HuH-7 (cell line): ENCODE results near the gene LYRM4.

Source experiments
- DNase-seq: peaks from one replicate; pipeline ENCODE4 v3.0.0; 2011; ENCODE audit warnings: low spot score

LYRM4 gene

GRCh38 chr6:5205877-5206850 is 54.6 kb downstream of the LYRM4 start:
- peak; percentile 53 for DNase-seq

DNA sequence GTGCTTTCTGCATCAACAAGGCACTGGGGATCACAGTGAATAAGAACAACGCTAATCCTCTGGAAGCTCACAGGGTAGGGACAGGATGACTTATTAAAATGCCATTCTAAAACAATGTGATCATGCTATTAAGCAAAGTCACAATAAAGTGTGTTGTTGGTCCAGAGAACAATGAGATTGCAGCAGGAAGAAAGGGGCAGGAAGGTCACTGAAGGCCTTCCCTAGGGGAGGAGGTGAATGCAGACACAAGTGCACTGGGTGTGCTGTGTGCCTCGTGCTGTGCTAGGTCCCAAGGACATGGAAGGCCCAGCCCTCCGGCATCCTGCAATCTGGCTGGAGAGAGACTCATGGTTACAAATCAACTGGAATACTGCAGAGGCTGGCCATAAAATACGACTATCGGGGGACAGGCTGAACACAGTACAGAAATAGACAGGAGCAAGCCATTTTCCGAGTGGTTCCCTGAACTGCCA is 55.7 kb downstream of the LYRM4 start:
- no peak for DNase-seq

DNA sequence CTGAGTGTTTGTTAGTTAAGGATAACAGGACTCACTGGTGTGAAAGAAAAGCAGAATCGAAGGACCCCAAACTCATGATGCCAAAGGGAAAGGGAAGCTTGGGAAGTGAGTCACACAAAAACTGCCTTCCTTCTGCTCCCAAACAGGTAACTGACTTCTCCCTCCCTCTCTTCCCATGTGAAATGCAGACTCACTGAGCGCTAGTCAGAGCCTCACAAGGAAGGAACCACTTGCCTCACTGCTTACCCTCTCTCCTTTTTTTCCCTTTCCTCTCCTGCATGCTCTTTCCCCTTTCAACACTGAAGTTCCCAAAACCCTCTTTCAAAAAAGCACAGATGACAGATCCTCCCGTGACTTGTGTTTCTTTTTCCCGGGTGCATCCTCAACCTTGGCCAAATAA is 56.4 kb downstream of the LYRM4 start:
- DNase-seq, result no peak

GRCh38 chr6:5203546-5203945 is 57.2 kb downstream of the LYRM4 start:
- DNase-seq, result no peak

- no peak for DNase-seq
Observed at GRCh38 chr6:5202941-5203340, 57.8 kb downstream of the LYRM4 start.

- DNase-seq, result no peak
Observed at GRCh38 chr6:5202206-5202605, 58.5 kb downstream of the LYRM4 start.

DNA sequence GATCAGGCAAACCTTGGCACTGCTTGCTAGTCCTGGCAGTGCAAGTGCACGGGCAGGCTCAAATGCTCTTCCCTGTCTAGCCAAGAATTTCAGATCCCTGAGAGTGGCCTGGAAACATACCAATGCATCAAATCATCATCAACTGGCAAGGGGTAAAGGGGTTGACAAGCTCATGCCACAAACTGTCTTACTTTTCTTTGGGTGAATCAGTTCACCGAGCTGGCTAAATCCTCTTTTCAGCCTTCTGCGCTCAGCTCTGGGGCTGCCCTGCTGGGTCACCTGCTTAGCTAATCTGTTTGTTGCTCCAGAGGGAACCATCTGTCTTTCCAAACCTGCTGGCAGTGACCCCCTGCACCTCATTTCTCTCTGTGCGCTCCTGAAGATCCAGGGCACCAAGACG is 59.5 kb downstream of the LYRM4 start:
- DNase-seq, result no peak

DNA sequence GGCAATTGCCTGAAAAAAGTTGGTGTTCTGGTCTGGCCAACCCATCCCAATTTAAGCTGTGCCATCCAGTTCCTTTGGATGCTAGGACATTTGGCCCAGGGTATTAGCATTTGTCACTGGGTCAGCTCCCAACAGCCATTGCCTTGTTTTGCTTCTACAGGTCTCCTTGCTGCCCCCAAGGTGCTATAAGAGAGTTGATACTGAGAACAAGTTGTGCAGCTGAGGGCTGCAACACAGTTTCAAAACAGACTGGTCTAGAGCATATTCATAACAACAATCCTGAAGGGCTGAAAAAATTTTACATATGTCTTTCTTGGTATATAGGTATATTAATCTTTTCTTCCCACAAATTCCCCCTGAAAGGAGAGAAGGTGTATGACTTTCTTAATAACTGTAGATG is 61.0 kb downstream of the LYRM4 start:
- no peak for DNase-seq

DNA sequence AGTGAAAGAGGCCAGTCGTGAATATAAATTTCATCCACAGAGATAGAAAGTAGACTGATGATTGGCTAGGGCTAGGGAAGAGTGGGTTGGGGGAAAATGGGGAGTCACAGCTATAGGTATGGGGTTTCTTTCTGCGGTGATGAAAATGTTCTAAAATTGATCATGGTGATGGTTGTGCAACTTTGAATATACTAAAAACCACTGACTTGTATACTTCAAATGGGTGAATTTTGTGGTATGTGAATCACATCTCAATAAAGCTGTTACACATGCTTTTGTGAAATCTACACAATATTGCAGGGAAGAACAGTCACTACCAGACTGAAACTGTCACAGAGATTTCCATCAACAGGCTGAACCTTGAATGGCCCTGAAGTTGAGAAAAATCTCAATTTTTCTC is 61.5 kb downstream of the LYRM4 start:
- no peak for DNase-seq

DNA sequence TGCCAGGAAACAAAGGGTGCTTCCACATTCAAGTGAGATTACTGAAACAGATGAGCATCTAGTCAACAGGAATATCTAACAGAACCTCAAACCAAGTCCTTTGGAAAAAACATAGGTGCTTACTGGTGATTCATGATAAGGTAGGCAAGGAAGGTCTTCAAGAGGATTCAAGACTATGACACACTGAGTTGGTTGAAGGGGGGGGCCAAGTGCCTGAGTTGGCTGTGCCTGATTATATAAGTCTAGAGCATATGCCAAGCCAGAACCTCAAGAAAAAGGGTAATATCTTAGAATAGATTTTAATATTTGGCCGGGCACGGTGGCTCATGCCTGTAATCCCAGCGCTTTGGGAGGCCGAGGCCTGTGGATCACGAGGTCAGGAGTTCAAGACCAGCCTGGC is 63.7 kb downstream of the LYRM4 start:
- DNase-seq, result no peak

- no peak for DNase-seq
Observed at GRCh38 chr6:5192135-5192794, 68.5 kb downstream of the LYRM4 start.

- no peak for DNase-seq
Observed at GRCh38 chr6:5191722-5192121, 69.0 kb downstream of the LYRM4 start.

DNA sequence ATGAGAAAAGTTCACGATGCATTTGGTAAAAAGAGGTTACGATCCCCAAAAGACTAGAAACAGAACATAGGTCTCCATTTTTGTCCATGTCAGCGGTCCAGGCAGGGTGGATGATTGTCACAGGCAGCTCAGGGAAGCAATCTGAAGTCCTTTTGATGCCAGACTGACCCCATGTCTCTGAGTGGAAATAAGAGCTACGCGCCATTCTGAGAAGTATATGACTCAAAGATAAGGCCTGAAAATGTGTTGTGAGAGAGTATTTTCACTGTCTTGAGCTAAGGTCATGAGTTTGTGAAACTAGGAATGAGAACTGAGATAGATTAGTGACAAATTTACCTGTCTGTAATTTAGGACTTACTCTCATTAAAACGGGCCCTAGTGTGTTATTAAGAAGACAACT is 69.5 kb downstream of the LYRM4 start:
- DNase-seq, result no peak

DNA sequence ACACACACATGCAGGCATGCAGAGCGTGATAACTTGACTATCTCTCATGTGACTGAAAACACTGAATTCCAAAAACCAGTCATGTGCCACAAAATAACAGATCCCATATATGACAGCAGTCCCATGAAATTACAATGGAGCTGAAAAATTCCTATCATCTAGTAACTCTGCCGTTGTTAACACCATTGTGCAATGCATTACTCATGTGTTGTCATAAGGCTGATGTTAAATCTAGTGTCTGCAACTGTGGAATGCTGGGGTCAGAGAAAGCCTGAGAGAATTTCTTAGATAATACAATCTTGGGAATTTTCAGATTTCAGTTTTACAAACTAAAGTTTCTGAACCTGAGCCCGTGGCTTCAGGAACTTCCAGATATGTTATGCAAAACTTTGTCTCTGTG is 70.2 kb downstream of the LYRM4 start:
- DNase-seq, result peak; percentile 25

- no peak for DNase-seq
Observed at GRCh38 chr6:5188646-5189045, 72.1 kb downstream of the LYRM4 start.

- DNase-seq, result no peak
Observed at GRCh38 chr6:5184878-5185277, 75.9 kb downstream of the LYRM4 start.

DNA sequence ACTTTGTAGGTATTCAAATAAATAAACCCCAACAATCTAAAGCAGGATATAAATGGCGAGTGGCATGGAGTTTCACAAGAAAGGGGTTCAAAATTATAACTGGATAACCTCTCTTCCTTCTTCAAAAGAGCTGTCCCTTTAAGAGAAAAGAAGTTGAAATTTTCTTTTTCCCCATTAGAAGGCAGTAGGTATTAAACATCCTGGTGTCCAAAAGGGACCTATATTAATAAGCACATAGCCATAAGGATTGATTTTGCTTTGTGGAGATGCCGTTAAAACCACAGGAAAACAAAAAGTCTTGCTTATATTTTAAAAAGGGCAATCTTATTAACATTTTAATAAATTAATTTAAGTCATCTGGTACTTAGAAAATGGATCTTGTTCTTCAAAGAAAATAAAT is 76.5 kb downstream of the LYRM4 start:
- DNase-seq, result no peak

DNA sequence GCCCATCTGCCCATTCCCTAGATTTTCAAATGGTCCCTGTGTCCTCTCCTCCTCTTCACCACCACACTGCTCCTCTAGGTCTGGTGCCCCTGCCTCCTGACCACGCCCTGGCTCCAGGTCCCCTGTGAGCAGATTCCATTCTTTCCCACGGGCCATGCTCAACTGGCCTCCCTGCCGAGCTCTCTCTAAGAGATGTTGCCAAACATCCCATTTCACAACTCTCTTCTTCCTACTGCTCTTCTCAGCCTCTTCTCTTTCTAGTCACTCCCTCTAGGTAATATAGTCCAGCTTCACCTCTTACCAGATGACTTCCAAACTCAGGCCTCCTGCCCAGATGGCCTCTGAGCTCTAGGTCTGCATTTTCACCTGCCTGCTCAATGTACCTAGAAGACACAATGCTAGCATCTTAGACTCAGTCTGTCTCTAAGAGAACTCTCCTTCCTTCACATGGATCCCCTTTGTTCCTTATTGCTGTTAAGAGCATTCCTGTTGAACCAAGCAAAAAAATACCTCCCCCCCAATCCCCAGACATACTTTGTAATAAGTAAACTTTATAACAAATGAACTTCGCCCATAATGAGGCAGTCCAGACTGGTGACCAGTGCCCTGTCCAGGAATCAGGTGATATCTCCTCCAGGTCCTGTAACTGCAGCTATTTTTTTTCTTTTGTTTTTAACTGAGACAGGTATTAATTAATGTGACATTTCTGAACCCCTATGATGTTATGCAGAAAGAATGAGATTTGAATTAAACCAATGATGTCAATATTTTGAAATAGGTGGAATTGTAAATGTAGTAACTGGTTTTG is 79.0 kb downstream of the LYRM4 start:
- peak; percentile 21 for DNase-seq

DNA sequence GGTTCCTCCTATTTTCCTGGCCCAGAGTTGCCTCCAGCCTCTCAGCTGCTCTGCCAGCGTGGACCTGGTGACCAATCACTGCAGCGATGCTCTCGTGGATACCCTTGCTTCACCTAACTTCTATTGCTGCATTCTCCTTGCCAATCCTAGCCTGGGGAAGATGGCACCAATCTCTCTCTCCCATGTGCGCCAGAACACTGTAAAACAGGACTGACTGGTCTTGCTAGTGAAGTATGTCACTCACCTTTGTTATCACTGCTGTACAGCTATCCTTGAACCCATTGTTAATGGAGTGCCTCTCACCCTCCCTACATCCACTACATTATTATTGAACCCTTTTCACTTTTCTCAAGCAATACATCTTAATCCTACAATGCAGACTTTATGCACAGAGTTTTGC is 80.1 kb downstream of the LYRM4 start:
- DNase-seq, result no peak

DNA sequence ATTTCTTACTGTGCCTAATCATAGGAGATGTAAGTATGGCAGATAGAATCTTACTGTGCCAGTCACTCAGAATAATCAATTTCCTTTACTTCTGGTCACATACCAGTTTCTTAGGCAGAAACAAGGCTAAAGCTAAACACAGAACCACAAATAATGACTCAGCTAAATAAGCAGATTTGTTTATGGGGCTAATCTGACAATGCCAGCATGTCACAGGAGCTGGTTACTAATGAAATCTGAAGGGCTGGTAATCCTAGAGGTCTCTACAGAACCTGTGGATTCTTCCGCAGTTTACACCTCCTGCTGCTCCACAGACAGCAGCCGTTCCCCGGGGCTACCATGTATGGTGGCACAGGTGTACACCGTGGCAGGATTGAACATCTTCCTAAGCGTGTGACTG is 80.8 kb downstream of the LYRM4 start:
- DNase-seq, result no peak

DNA sequence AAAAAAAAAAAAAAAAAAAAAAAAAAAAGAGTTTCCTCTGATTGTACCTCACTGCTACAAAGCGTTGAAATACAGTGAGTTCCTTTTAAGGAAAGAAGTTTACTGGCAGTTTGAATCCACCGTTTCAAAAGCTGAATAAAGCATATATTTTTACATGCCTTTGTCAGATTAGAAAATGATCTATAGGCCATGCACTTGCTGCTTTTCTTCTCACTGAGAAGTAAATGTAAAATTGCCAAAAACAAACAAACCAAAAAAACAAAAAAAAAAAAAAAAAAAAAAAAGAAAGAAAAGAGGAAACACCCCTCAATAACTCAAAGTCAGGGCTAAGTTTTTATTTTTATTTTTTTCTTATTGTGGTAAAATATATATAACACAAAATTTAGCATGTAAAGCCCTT is 81.9 kb downstream of the LYRM4 start:
- no peak for DNase-seq

DNA sequence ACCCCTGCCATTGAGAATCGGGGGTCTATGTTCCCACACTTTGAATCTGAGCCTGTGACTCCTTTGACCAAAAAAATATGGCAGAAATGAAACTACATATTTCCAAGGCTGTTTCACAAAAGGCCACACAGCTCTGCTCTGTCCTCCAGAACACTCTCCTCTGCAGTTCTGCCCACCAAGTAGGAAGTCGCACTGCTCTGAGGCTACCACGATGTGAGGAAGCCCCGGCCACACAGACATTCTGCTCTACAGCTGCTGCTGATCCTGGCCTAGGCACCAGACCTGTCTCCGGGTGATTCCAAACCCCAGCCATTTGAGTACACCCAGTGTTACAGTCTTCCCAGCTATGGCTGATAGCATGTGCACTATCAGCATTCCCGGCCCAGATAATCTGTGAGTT is 85.1 kb downstream of the LYRM4 start:
- no peak for DNase-seq
